Measurements from ENCODE around the gene TMPRSS6. TPM values are rescaled to one million over a fixed set of nuclear protein-coding genes. Genes with fewer than 3 reads are reported as not detected.

TMPRSS6 gene
- total RNA-seq: not detected

GRCh38 chr22:37109242-37109917 lies at the start of gene TMPRSS6:
TMPRSS6 (minus strand) TSS chr22:37109713; CDS start chr22:37103417, 6,296 bp downstream.
- DNase-seq (ENCODE audit: extremely low spot score in 2 of 2): no peak
- no peaks in the 10 kb centered on the region for H3K36me3 ChIP-seq
- H3K4me3 ChIP-seq: no peak within 1 kb of the TSS
- intact Hi-C loops (cut with DNase I): no loop called here
- TF ChIP-seq POLR2A (IDR thresholded peaks at IDR 0.05) (no peak), POLR2AphosphoS5 (IDR thresholded peaks at IDR 0.05; ENCODE audit: insufficient read depth in 1 of 2, low read depth in 1 of 2) (no peak), CTCF (IDR thresholded peaks at IDR 0.05) (no peak)
- H3K27me3 ChIP-seq: no peaks in the 10 kb centered on the region
- no peak within 1 kb of the TSS for H3K27ac ChIP-seq
- H3K9me3 ChIP-seq: no peaks in the 10 kb centered on the region
- H3K4me1 ChIP-seq: no peaks in the 10 kb centered on the region

- intact Hi-C loops (cut with DNase I): no loop called here
- no peaks in the 10 kb centered on the region for H3K36me3 ChIP-seq
- H3K4me3 ChIP-seq: no peak overlapping the region
- H3K9me3 ChIP-seq: no peaks in the 10 kb centered on the region
- DNase-seq (ENCODE audit: extremely low spot score in 2 of 2): no peak
- TF ChIP-seq POLR2AphosphoS5 (IDR thresholded peaks at IDR 0.05; ENCODE audit: insufficient read depth in 1 of 2, low read depth in 1 of 2) (no peak), CTCF (IDR thresholded peaks at IDR 0.05) (no peak), POLR2A (IDR thresholded peaks at IDR 0.05) (no peak)
- H3K27me3 ChIP-seq: no peaks in the 10 kb centered on the region
- H3K27ac ChIP-seq: no peak overlapping the region
- H3K4me1 ChIP-seq: no peaks in the 10 kb centered on the region
These were observed 49.4 kb upstream of the TMPRSS6 start for GRCh38 chr22:37158963-37159290.

GRCh38 chr22:37157516-37158285 lies 48.2 kb upstream of the TMPRSS6 start:
- H3K4me3 ChIP-seq: no peak overlapping the region
- H3K27me3 ChIP-seq: no peaks in the 10 kb centered on the region
- no peaks in the 10 kb centered on the region for H3K4me1 ChIP-seq
- no peaks in the 10 kb centered on the region for H3K9me3 ChIP-seq
- TF ChIP-seq POLR2AphosphoS5 (IDR thresholded peaks at IDR 0.05; ENCODE audit: insufficient read depth in 1 of 2, low read depth in 1 of 2) (no peak), POLR2A (IDR thresholded peaks at IDR 0.05) (no peak), CTCF (IDR thresholded peaks at IDR 0.05) (no peak)
- H3K36me3 ChIP-seq: no peaks in the 10 kb centered on the region
- intact Hi-C loops (cut with DNase I): no loop called here
- DNase-seq (ENCODE audit: extremely low spot score in 2 of 2): no peak
- H3K27ac ChIP-seq: no peak overlapping the region

GRCh38 chr22:37156686-37157435 lies 47.3 kb upstream of the TMPRSS6 start:
- H3K4me3 ChIP-seq: no peak overlapping the region
- DNase-seq (ENCODE audit: extremely low spot score in 2 of 2): no peak
- no peak for TF ChIP-seq CTCF (IDR thresholded peaks at IDR 0.05)
- no peak for TF ChIP-seq POLR2AphosphoS5 (IDR thresholded peaks at IDR 0.05; ENCODE audit: insufficient read depth in 1 of 2, low read depth in 1 of 2)
- no peak for TF ChIP-seq POLR2A (IDR thresholded peaks at IDR 0.05)
- intact Hi-C loops (cut with DNase I): no loop called here
- H3K4me1 ChIP-seq: no peaks in the 10 kb centered on the region
- H3K27ac ChIP-seq: no peak overlapping the region
- H3K27me3 ChIP-seq: no peaks in the 10 kb centered on the region
- H3K36me3 ChIP-seq: no peaks in the 10 kb centered on the region
- H3K9me3 ChIP-seq: no peaks in the 10 kb centered on the region
